GM19193 (cell line): Measurements from ENCODE around the gene MAD1L1.

Source experiments
- POLR2A ChIP-seq: IDR thresholded peaks from 4 replicates; pipeline ENCODE4 v1.6.1; 2011; ENCODE audit not compliant: insufficient read depth, insufficient read length; ENCODE audit errors: extremely low read depth

MAD1L1 gene

GRCh38 chr7:1892011-1892965 is 340.5 kb downstream of the MAD1L1 start:
- TF ChIP-seq POLR2A: no peak

GRCh38 chr7:1890289-1891235 is 342.2 kb downstream of the MAD1L1 start:
- TF ChIP-seq POLR2A: no peak

- no peak for TF ChIP-seq POLR2A
Observed at GRCh38 chr7:1889556-1890181, 343.1 kb downstream of the MAD1L1 start.

GRCh38 chr7:1889091-1889490 is 343.7 kb downstream of the MAD1L1 start:
- no peak for TF ChIP-seq POLR2A

GRCh38 chr7:1888425-1888824 is 344.3 kb downstream of the MAD1L1 start:
- TF ChIP-seq POLR2A: no peak

GRCh38 chr7:1887251-1887650 is 345.5 kb downstream of the MAD1L1 start:
- no peak for TF ChIP-seq POLR2A

GRCh38 chr7:1886361-1887064 is 346.2 kb downstream of the MAD1L1 start:
- no peak for TF ChIP-seq POLR2A

- no peak for TF ChIP-seq POLR2A
Observed at GRCh38 chr7:1885465-1886226, 347.1 kb downstream of the MAD1L1 start.

- TF ChIP-seq POLR2A: no peak
Observed at GRCh38 chr7:1884583-1885350, 348.0 kb downstream of the MAD1L1 start.

- TF ChIP-seq POLR2A: no peak
Observed at GRCh38 chr7:1883834-1884582, 348.7 kb downstream of the MAD1L1 start.

GRCh38 chr7:1883031-1883761 is 349.5 kb downstream of the MAD1L1 start:
- TF ChIP-seq POLR2A: no peak

- TF ChIP-seq POLR2A: no peak
Observed at GRCh38 chr7:1882451-1882850, 350.3 kb downstream of the MAD1L1 start.

- TF ChIP-seq POLR2A: no peak
Observed at GRCh38 chr7:1881946-1882345, 350.8 kb downstream of the MAD1L1 start.
